Right cardiac atrium (tissue), 5 donors: ENCODE results near the gene SH3BP4. TPM values are rescaled to one million over a fixed set of nuclear protein-coding genes. Genes with fewer than 3 reads are reported as not detected.

ENCODE experiments used
- ATAC-seq, 2 donors: fragments of 200-7000 bp; cut with Tn5 transposase; one replicate each; pipeline versions ENCODE4 v1.8.0 to v1.9.1; 2020; ENCODE audit warnings: moderate library complexity in 2 of 2, mild to moderate bottlenecking in 1 of 2
- DNase-seq, 3 donors: peaks; one replicate each; pipeline ENCODE4 v3.0.0-alpha.2; 2020
- H3K27ac ChIP-seq: one replicate; pipeline ENCODE4 v1.5.1; 2013; ENCODE audit warnings: mild to moderate bottlenecking, low read length, control low read depth, moderate library complexity
- H3K27me3 ChIP-seq: one replicate; pipeline ENCODE4 v1.6.1; 2013; ENCODE audit not compliant: control insufficient read depth, insufficient read depth
- H3K4me1 ChIP-seq: one replicate; pipeline ENCODE4 v1.6.1; 2013; ENCODE audit warnings: low read length; ENCODE audit not compliant: control insufficient read depth, insufficient read depth
- H3K4me3 ChIP-seq: one replicate; pipeline ENCODE4 v1.5.1; 2013; ENCODE audit warnings: low read length, control low read depth
- H3K9me3 ChIP-seq: one replicate; pipeline ENCODE4 v1.6.1; 2013; ENCODE audit warnings: low read length; ENCODE audit not compliant: control insufficient read depth
- WGBS: extraction: QIAGEN DNeasy Blood & Tissue Kit; methylation state at CpG from one replicate; pipeline ENCODE4 v1.1.7; 2013; 5-methylcytosine and 5-hydroxymethylcytosine counted together
- intact Hi-C, 4 donors: fragments of 100-400 bp; cut with DNase I; formaldehyde crosslinking; loops; one replicate each; pipeline versions ENCODE4 v1.11.0 to v1.14.0; 2022 to 2023
- polyA plus RNA-seq: library from polyadenylated mRNA; stranded (reverse); fragments of 200-250 nt; gene quantifications from one replicate; pipeline ENCODE4 v1.2.3, GENCODE V29; 2013
- total RNA-seq, 4 donors: library from RNA; stranded (reverse); fragmentation: NEBNext Ultra II Directional; extraction: Animal tissue kit (Norgen Biotek cat#: 25700); gene quantifications; one replicate each; pipeline ENCODE4 v1.2.1, GENCODE V29; 2021
- donor health status: healthy with polysubstance abuse.
- donor health status: DM: no; HTN: yes; CAD: no.
- donor health status: DM: no; HTN: no; CAD: no.
- donor health status: DM: no; HTN: yes; CAD: no; lungs with severe emphysema.
- donor health status: DM: yes; HTN: yes; CAD: no.

SH3BP4 gene
- total and polyA plus RNA-seq, 5 donors = 12.3 to 32.0 (median 19.9) TPM

DNA sequence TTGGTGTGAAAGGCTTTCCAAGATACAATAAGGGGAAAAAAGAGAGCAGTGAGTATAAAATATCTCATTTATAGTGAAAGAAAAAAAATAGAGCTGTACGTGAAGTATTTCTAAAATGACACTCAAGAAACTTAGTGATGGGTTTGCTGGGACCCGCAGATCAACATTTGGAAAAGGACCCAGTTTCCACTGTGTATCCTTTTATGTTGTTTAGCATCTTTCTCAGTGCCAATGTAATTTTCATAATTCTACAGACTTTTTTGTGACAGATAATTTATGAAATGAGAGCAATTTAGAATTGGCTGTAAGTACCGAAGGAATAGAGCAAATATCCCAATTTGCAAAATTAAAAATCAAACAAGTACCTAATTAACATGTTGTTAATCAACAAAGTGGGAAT lies 116.9 kb downstream of the SH3BP4 start:
- DNase-seq (no peak), ATAC-seq (no peak)
- no peak overlapping the region for H3K4me3 ChIP-seq
- intact Hi-C loops = no loop called here
- no peaks in the 10 kb centered on the region for H3K9me3 ChIP-seq
- H3K27me3 ChIP-seq = no peaks in the 10 kb centered on the region
- 81% methylated on average over 3 of the region's 3 CpGs for whole genome bisulfite sequencing
- no peaks in the 10 kb centered on the region for H3K4me1 ChIP-seq
- no peak overlapping the region for H3K27ac ChIP-seq

DNA sequence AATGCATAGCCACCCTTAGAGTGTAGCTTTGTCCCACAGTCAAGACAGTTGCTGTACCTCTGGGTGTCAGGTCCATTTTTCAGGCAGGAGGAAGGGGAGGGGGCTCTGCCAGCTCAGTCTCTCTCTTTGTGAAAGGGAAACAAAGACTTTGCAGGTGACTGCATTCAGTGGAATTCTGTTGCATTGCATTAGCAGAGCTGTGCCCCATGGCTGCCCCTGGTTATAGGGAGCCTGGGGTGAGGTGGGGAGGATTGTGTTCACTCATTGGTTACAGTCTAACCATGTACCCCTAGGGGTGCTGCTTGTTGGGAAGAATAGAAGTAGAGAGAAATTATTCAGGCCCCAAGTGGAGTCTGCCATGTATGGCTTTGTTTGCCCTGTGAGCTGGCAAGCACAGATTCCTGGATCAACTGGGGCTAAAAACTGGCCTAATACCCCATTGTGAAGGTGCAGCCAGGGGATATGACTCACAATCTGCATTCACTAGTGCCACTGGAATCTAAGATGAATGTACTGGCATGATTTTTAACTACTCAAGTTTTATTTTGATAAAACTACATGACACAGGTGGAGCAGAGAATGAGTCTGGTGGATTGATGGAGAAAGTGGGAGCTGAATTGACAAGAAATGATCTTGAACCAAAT lies 118.4 kb downstream of the SH3BP4 start:
- no peak for DNase-seq
- Histone ChIP-seq H3K27ac (no peak overlapping the region), H3K27me3 (no peaks in the 10 kb centered on the region), H3K4me3 (no peak overlapping the region), H3K4me1 (no peaks in the 10 kb centered on the region), H3K9me3 (no peaks in the 10 kb centered on the region)
- no peak for ATAC-seq
- intact Hi-C loops = no loop called here

DNA sequence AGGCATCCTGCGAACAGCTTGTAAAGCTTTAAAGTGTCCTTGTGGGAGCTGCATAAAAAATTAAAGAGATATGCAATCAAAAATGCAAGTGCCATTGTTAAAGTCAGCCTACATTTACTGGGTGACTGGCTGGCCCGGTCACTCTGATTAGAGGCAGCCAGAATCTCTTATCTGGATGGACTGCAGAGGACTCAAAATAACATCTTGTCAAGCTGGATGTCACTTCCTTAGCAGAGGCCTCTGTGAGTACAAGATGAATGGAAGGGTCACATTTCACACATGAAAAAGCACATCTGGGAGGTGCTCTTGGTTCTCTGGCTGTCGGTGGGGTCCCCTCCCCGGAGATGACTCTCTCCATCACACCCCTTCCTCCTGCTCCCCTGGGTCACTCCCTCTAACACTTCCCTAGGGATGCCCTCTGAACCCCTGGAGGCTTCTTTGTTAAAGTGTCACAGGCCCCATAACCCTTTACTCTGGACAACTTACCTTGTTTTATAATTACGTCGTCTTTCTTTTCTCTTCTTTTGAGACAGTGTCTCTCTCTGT lies 122.1 kb downstream of the SH3BP4 start:
- Histone ChIP-seq H3K27me3 (no peaks in the 10 kb centered on the region), H3K4me1 (no peaks in the 10 kb centered on the region), H3K4me3 (no peak overlapping the region), H3K27ac (no peak overlapping the region), H3K9me3 (no peaks in the 10 kb centered on the region)
- ATAC-seq = peak; percentile 71 to 91
- DNase-seq = no peak
- WGBS = 32% methylated on average over 6 of the region's 6 CpGs
- intact Hi-C loops = no loop called here

DNA sequence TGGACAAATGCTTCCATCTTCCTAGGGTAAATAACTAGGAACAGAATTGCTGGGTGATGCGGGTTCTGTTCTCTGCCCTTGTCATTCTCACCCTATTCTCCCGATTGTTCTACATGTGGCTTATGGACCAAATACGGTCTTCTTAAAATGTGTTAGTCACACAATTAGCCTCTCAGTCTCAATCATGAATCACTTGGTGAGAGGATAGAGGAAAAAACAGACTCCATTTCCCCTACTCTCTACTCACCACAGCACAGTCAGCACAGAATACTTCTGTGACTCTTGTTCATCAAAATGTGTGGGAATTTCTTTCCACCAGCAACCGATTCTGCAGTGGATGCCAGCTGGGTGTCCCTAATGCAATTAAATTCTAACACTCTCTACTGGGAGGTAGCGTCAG lies 125.2 kb downstream of the SH3BP4 start:
- H3K4me1 ChIP-seq = no peaks in the 10 kb centered on the region
- ATAC-seq (no peak), DNase-seq (no peak)
- no peak overlapping the region for H3K4me3 ChIP-seq
- intact Hi-C loops = no loop called here
- H3K9me3 ChIP-seq = no peaks in the 10 kb centered on the region
- no peaks in the 10 kb centered on the region for H3K27me3 ChIP-seq
- no peak overlapping the region for H3K27ac ChIP-seq
- WGBS = 91% methylated on average over 5 of the region's 5 CpGs

DNA sequence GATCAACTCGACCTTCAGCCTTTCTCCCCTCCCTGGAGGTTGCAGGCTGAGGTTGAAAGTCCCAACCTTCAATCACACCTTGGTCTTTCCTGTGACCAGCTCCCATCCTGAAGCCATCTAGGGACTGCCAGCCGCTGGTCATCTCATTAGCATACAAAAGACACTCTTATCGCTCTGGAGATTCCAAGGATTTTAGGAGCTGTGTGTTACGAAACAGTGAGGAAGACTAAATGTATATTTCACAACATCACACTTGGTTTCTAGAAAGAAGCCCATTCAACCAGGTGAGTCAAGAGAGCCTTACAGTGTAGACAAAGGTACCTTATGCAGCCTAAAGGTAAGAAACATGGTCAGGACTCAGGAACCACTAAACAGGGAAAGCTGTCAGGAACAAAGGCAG lies 126.4 kb downstream of the SH3BP4 start:
- no peak for ATAC-seq
- 58% methylated on average over 4 of the region's 4 CpGs for WGBS

DNA sequence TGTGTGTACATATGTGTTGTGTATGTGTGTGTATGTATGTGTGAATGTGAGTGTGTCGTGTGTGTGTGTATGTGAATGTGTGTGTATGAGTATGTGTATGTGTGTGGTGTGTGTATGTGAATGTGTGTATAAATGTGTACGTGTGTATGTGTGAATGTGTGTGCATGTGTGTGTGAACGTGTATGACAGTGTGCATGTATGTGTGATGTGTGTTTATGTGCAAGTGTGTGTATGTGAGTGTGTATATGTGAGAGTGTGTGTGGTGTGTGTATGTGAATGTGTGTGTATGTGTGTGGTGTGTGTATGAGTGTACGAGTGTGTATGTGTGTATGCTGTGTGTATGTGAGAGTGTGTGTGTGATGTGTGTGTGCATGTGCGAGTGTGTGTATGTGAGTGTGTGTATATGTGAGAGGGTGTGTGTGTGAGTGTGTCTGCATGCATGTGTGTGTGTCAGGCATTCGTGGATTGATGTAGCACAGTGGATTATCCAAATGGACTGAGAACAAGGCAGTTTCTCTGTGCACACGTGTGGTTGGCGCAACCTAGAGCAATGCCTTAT lies 127.2 kb downstream of the SH3BP4 start:
- ATAC-seq = no peak
- H3K27me3 ChIP-seq = no peaks in the 10 kb centered on the region
- intact Hi-C loops = no loop called here
- WGBS = 92% methylated on average over 8 of the region's 8 CpGs
- DNase-seq = no peak
- no peak overlapping the region for H3K27ac ChIP-seq
- H3K4me1 ChIP-seq = no peaks in the 10 kb centered on the region
- H3K9me3 ChIP-seq = no peaks in the 10 kb centered on the region
- H3K4me3 ChIP-seq = no peak overlapping the region

More for the DNA sequence above, 126.4 kb downstream of the SH3BP4 start:
- DNase-seq = no peak
- H3K9me3 ChIP-seq = no peaks in the 10 kb centered on the region
- H3K27me3 ChIP-seq = no peaks in the 10 kb centered on the region
- H3K4me3 ChIP-seq = no peak overlapping the region
- H3K4me1 ChIP-seq = no peaks in the 10 kb centered on the region
- intact Hi-C loops = no loop called here
- no peak overlapping the region for H3K27ac ChIP-seq

DNA sequence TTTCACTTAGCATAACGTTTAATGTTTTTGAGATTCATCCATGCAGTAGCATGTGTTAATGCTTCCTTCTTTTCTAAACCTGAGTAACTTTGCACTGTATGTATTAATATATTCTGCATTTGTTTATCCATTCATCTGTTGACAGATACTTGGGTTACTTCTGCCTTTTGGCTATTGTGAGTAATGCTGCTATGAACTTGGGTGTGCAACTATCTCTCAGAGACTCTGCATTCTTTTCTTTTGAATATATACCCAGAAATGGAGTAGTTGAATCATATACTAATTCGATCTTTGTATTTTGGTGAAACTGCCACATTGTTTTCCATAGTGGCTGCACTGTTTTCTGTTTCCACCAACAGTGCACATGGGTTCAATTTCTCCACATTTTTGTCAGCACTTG lies 128.3 kb downstream of the SH3BP4 start:
- DNase-seq (no peak), ATAC-seq (no peak)
- no peak overlapping the region for H3K4me3 ChIP-seq
- no peaks in the 10 kb centered on the region for H3K4me1 ChIP-seq
- 73% methylated on average over 2 of the region's 2 CpGs for WGBS
- intact Hi-C loops = no loop called here
- H3K27ac ChIP-seq = no peak overlapping the region
- no peaks in the 10 kb centered on the region for H3K9me3 ChIP-seq
- H3K27me3 ChIP-seq = no peaks in the 10 kb centered on the region

DNA sequence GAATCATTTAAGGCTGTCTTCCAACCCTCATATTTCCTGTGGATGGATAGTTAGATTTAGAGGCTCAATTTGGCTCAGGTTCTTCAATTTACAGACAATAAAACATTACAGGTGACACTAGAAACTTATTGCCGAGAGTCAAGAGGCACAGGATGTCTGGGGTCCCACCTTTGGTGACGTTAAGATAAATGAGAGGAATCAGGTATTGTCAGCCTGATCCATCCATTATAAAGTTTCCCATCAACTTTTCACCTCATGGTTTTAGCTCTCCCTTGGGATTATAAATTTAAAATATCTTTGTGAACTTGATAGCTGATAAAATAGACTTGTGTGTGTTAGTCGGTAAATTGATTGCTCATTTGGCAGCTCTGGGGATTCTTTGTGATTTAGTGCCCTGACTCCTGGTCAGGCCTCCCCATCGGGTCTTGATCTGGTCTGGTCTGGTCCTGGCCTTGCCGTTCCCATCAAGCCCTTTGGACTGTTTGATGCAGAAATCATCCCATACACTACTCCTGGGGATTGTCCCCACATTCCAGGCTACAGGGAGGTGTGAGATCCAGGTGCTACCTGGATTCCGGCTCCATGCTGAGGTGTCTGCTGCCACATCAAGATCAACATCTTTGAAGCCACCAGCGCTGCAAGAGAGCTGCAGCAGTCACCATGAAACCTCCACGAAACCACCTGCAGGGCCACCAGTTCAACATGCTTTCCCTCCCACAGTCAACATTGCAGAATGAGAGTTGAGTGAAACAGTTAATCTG lies 130.9 kb downstream of the SH3BP4 start:
- Histone ChIP-seq H3K4me1 (no peaks in the 10 kb centered on the region), H3K27ac (no peak overlapping the region), H3K4me3 (no peak overlapping the region), H3K27me3 (no peaks in the 10 kb centered on the region), H3K9me3 (no peaks in the 10 kb centered on the region)
- DNase-seq (no peak), ATAC-seq (no peak)
- WGBS = 89% methylated on average over 8 of the region's 8 CpGs
- intact Hi-C loops = no loop called here

DNA sequence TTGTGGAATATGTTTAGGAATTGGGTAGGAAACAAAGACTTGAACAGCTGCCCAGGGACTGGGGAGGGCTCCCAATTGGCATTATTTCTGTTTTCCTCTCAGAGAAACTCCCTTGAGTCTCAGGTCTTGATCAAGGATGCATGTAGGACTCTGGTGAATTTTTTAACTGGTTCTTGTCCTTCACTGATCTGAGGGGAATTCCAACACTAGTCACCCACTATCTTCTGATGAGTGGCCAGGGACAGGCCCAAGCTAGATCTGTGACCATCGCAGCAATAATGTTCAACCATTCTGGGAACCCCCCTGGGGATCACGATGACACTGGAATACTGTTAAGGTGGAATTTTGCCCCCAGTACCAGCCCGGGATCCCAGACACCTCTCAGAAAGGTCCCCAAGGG lies 132.0 kb downstream of the SH3BP4 start:
- H3K27ac ChIP-seq = no peak overlapping the region
- no peak for ATAC-seq
- H3K27me3 ChIP-seq = no peaks in the 10 kb centered on the region
- no peaks in the 10 kb centered on the region for H3K9me3 ChIP-seq
- intact Hi-C loops = no loop called here
- peaks cover 2% of the 10 kb centered on the region for H3K4me1 ChIP-seq
- 65% methylated on average over 3 of the region's 3 CpGs for WGBS
- DNase-seq = no peak
- no peak overlapping the region for H3K4me3 ChIP-seq

DNA sequence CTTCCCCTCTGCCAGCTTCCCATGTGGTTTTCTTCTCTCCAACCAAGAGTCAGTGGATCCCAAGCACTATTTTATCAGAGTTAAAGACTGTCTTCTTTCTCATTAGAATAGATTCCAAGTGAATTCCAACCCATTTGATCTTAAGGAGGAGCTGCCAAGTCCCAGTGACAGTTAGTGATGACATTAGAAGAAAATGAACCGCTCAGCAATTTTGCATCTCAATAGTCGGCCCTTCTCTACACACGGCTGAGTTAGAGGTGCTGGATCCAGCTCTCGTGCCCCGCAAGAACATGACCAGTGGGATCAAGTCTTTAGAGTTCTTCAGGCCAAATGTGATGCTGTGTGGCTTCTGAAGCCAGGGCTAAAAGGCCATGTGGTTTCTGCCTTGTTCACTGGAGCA lies 132.6 kb downstream of the SH3BP4 start:
- H3K27me3 ChIP-seq = no peaks in the 10 kb centered on the region
- H3K27ac ChIP-seq = no peak overlapping the region
- H3K9me3 ChIP-seq = no peaks in the 10 kb centered on the region
- intact Hi-C loops = no loop called here
- 81% methylated on average over 5 of the region's 5 CpGs for WGBS
- H3K4me3 ChIP-seq = no peak overlapping the region
- DNase-seq = no peak
- no peak for ATAC-seq
- H3K4me1 ChIP-seq = peaks cover 2% of the 10 kb centered on the region

DNA sequence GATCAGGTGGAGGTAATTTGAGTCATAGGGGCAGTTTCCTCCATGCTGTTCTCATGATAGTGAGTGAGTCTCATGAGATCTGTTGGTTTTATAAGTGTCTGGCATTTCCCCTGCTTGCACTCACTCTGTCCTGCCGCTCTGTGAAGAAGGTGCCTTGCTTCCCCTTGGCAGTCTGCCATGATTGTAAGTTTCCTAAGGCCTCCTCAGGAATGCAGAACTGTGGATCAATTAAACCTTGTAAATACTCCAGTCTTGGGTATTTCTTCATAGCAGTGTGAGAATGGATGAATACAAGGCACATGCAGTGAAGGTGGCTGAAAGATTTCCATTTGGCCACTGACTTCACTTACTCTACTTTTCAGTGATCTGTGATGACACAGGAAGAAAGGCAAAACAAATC lies 133.7 kb downstream of the SH3BP4 start:
- H3K27ac ChIP-seq = no peak overlapping the region
- H3K27me3 ChIP-seq = no peaks in the 10 kb centered on the region
- no peak overlapping the region for H3K4me3 ChIP-seq
- intact Hi-C loops = no loop called here
- ATAC-seq (no peak), DNase-seq (no peak)
- peaks cover 2% of the 10 kb centered on the region for H3K4me1 ChIP-seq
- WGBS = 66% methylated on average over 1 of the region's 1 CpG
- H3K9me3 ChIP-seq = no peaks in the 10 kb centered on the region
